ENCODE results near the gene MON2.

- TF ChIP-seq POLR2AphosphoS5 (IDR thresholded peaks at IDR 0.05; ENCODE audit: low read depth, low read length) (no peak), REST (IDR thresholded peaks at IDR 0.05; ENCODE audit: insufficient read depth in 1 of 2, low read depth in 2 of 2, low read length in 2 of 2) (no peak), TAF1 (IDR thresholded peaks at IDR 0.05; ENCODE audit: borderline replicate concordance, insufficient read depth, low read length) (no peak), FOXP2 (optimal IDR thresholded peaks at IDR 0.05; ENCODE audit: borderline replicate concordance, extremely low read depth, extremely low read length, insufficient read depth) (no peak)
Measured at GRCh38 chr12:62484233-62484632, 17.6 kb downstream of the MON2 start.

Measured in PFSK-1 (cell line).